Activated CD8-positive, alpha-beta memory T cell treated with anti-CD3 and anti-CD28 coated beads for 1 hour (primary cell): ENCODE results near the gene CRB1.

Source experiments
- DNase-seq, 2 donors: peaks; one replicate each; pipeline ENCODE4 v3.0.0-alpha.2; 2020; ENCODE audit warnings: low read depth in 1 of 2; ENCODE audit errors: extremely low read depth in 1 of 2

The CRB1 gene

DNA sequence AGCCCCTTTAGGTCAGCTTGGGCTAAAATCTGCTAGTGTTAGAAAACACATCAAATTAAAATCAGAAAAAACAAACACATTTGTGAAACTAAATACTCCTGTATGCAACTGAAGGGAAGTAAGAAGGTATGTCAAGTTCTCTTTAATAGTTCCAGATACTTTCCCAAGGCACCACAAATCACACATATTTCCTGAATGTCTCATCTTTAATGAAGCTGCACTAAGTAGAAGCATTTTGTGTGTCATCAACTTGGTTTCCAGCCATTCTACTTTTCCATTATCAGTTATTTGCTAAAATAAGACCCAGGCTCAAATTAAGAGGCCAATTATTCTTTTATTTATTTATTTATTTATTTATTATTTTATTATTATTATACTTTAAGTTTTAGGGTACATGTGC, 34.7 kb downstream of the CRB1 start:
- no peak for DNase-seq

DNA sequence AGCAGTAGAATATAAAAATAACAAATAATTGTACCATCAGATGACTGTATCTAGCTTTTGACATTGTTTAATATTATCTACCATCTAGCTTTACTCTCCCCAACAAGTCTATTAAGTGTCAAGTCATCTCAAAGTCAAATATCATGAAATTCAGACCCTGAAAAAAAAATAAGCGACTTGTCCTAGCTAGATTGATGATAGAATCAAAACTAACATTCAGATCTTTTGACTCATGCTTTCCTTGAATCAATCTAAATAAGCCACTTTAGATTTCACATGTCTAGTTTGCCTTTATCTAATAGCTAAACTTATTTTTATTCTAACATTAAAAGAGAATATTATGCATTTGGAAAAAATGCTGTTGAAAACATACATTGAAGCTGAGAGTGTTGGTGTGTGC, 35.4 kb downstream of the CRB1 start:
- DNase-seq: no peak

DNA sequence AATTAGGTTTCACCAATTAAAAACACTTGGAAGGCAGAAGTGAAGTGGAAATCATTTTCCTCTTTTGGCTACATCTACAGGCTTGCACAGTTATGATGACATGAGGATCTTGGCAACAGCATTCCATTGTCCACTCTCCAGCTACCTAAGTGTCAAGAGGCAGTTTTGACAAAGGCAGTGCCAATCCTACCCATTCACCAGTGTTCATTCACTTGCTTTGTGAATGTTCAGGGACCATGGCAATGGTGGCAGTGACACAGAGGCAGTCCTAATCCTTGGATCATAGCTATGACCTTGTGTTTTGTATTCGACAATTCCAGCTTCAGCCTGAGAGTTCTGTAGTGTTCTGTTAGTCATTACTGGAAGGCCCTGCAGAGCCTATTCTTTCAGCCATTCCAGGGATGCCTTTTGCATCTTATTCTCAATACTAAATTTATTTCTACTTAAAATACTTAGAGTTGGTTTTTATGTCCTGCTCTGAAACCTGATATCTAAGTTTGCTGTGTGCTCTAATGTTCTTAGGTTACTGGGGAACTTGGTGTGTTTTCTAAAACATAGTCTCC, 36.7 kb downstream of the CRB1 start:
- no peak for DNase-seq

DNA sequence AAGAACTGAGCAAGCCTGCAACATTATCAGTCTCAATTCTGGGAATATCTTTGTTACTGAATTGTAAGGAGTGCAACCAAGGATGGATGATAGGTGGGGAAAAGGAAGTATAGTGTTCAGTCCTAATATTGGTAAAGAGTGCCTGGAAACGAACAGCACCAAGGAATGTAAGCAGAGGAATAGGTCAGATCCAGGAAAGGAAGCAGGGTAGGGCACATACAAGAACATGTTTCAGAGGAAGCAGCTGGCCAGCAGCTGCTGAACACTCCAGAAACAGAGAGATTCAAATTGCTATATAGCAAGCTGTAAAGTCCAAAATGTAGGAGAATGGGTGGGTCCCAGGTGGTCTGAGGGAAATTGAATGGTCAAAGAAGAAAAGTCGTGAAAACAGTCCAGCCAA, 37.9 kb downstream of the CRB1 start:
- no peak for DNase-seq

DNA sequence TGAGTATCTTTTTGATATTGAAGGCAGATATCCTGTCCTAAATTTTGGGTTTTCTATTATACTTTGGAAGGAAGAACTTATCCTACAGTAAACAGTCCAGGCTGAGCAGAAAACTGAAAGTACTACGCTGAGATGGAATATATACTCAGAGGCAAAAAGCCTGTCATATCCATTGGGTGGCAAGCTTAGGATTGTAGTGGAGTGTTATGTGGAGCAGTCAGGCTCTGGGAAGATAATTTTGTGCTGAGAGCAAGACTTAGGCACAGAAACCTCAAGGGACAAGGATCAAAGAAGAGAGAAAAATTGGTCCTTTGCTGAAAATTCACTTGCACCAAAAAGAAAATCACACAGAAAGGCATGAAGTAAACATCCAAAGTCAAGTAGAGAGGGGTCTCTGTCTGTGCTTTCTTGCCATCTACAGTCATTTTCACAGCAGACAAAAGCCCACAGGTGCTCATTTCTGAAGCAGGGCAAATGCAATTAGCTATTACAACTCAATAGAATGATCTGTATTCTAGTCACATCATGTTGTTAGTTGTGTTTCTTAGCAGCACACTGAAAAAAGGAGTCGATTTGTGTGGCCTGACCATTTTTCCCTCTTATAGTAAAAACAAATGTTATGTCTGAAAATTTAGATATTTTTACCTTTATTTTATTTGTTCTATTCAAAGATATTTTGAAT, 38.5 kb downstream of the CRB1 start:
- no peak for DNase-seq

DNA sequence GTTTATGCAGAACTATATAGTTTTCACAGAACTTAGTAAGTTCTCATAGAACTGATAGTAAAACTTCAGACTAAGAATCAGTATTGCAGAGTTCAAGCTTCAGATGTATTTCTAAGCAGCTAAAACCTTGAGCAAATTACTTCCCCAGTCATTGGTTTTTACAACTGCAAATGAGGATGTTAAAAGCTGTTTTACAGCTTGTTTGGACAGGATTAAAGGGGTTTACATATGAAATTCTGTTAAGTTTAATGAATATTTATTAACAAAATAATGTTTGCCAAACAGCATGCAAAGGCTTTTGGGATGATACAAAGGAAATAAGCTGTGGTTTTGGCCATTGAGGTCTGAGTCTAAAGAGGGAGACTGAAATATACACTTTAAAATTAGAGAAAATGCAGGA, 39.1 kb downstream of the CRB1 start:
- DNase-seq: no peak

DNA sequence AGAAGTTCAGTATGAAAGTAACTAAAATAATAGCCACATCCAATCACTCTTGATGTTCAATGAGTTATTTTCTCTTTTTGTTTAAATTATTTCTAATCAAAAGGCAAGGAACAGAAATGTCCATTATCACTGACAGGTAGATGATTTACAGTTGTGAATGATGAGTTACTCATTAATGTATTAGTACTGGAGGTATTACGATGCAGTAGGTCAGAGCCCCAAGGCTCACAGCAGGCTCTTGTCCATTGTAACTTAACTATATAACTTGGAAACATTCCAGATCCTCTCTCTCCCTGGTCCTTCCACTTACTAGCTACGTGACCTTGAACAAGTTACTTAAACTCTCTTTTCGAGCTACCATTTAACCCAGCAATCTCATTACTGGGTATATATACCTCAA, 39.5 kb downstream of the CRB1 start:
- no peak for DNase-seq

DNA sequence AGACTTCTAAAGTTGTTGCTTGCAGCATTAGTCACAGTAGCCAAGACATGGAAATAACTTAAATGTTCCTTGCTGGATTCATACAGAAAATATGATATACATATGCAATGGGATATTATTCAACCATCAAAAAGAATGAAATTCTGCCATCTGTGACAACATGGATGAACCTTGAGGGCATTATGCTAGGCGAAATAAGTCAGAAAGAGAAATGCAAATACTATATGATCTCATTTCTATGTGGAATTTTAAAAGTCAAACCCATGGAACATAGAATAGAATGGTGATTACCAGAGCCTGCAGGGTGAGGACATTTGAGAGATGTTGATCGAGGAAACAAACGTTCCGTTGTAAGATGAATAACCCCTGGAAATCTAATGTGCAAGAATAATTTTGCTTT, 43.0 kb downstream of the CRB1 start:
- no peak for DNase-seq

DNA sequence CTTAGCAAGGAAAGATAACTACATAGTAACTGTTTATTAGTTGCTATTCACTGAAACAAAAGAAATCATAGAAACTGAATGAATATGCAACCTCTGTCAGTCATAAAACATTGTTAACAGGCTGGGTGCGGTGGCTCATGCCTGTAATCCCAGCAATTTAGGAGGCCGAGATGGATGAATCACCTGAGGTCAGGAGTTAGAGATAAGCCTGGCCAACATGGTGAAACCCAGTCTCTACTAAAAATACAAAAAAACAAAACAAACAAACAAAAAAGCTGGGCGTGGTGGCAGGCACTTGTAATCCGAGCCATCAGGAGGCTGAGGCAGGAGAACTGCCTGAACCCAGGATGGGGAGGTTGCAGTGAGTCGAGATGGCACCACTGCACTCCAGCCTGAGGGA, 44.1 kb downstream of the CRB1 start:
- DNase-seq: no peak

DNA sequence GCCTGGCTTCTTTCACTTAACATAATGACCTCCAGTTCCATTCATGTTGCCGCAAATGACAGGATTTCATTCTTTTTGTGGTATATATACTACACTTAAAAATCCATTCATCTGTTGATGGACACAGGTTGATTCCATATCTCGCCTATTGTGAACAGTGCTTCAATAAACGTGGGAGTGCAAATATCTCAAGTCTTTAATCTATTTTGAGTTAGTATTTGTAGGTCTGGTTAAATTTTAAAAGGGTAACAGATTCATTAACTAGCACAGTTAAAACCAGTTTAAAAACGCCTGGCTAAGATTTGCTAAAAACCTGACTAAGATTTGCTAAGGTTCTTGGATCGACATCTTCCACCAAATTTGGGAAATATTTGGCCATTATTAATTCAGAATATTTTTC, 45.7 kb downstream of the CRB1 start:
- DNase-seq: no peak

DNA sequence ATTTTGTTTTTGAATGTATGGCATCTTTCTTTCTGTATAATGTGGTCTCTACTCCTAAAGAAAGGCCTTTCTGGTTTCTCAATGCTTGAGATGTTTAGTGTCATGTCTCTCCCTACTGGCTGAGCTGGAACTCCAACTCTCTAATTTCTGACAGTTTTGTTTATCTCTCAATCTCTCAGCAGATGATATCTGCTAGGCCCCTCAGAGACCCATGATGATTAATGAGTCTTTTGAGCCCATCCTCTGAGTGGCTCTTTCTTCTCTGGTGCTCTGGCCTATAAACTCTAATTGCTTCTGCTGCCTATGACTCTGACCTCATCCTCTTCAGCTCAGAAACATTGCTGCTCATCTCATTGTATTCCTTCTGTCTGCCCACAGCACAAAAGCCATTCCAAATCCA, 46.6 kb downstream of the CRB1 start:
- no peak for DNase-seq

DNA sequence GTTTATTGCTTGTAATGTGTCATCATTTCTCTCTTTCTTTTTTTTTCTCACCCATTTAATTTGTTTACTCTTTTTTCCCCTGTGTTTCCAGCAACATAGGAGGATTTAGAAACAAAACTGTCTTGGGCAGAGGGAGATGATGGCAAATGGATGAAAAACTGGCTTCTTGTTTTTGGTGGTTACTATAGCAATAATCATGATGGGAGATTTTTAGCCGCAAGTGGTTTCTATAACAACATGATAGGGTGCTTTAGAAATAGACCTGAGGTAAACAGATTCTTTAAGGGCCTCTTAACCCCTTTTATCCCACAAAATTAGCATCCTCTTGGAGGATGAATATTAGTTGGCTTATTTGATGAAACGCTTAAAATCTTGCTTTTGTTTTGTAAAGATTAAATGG, 51.6 kb downstream of the CRB1 start:
- DNase-seq: no peak

DNA sequence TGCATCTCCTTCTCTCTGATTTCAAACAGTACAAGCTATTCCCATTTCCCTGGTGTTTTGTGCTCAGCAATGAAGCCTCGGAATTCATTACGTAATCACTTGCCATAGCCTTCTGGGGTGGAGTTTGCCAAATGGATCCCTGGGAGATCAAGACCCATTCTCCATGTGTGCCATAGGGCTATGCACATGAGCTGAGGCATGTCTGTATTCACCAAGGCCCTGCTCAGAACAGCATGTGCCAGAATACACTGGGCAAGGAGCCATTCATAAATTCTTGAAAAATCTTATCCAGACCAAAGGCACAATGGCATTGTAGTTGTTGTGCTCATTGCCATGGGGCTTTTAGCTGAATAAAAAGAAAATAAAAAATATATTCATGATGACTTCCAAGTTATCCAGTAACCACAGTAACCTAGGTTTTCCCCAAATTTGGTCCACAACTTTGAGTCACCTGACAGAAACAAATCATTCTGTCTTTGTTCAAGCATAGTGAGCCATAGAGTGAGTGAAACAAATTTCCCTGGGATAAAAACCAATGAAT, 53.0 kb downstream of the CRB1 start:
- DNase-seq: no peak

DNA sequence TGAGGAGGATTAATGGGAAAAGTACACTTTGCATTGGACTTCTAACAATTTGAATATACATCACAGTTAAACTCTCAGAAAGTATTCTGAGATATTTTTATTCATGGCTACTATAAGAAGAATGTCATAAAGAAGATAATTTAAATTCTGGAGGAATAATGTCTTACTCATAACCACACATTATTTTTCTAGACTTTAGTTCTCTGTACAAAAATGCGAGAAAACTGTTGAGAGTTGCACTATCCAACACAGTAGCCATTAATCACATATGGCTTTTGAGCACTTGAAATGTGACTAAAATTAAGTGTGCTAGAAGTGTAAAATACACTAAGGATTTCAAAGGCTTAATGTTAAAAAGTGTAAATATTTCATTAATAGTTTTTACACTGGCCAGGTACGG, 53.8 kb downstream of the CRB1 start:
- no peak for DNase-seq

DNA sequence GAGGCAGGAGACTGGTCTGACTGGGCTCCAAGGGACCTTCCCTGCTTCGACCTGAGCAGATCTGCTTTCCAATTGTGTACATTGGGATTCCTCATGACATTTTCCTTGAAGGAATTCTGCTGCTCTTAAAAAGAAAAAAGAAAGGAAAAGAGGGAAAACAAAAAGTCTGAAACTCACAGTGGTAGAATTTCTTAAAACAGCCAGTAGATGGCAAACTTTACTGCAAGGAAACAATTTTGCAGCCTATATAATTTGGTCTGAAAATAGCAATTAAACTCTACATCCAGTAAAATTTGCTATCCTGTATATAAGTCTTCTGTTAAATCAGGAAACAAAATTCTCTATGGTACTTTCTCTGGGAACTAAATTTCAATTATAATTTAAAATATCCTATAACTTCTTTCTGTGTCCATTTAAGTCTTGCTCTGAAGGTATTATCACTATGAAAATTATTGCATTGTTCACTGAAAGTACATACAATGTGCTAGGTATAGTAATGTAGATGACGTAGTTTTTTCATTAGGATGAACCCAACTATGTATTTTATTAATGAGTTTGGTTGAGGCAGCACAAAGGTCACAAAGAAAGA, 59.8 kb downstream of the CRB1 start:
- DNase-seq: no peak

DNA sequence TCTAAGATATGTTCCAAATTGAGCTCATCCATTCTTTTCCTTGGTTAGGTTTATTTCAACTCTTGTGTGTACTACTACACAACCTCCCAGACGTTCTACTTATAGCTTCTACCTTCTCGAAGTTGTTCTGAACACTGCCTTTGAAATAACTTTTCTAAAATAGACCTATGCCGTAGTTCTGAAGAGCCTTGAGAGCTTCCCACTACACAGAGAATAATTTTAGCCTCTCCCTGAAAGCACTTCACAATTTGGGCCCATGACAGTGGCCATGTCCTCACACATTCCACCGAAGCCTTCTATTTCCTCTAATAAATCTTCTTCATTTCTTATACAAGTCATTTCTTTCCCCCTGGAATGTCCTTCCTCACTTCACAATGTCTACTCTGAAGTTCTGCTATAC, 62.2 kb downstream of the CRB1 start:
- no peak for DNase-seq

DNA sequence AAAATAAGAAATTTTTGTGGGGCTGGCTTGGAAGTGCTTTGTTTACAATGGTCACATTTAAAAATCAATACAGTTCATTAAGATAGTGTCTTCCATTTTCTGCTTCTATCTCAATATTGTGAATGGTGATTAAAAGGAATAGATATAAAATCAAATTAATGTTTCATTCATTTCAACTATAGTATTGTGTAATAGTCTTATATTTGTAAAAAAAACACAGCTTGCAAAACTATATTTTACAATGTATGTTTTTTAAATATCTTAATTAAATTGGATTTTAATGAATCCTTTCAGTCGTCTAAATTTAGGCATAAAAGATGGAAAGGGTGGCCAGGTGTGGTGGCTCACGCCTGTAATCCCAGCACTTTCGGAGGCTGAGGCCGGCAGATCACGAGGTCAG, 63.5 kb downstream of the CRB1 start:
- no peak for DNase-seq

DNA sequence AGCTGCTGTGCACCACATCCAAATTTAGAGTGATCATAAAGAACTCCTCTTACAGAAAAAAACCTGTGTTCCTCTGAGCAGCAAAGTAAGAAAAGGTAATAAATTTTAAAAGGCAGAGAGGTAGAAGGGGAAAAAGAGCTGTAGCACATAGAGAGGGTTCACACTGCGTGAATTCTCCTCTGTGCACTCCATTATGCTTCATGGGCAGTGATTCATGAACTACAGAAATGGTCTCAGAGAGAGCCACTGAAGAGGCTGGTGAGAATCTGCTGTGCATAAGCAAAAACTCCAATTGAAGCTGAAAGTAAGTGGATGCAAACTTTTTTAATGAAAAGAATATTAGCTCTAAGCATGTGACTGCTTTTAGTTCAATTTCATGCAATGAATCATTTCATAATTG, 65.0 kb downstream of the CRB1 start:
- no peak for DNase-seq

DNA sequence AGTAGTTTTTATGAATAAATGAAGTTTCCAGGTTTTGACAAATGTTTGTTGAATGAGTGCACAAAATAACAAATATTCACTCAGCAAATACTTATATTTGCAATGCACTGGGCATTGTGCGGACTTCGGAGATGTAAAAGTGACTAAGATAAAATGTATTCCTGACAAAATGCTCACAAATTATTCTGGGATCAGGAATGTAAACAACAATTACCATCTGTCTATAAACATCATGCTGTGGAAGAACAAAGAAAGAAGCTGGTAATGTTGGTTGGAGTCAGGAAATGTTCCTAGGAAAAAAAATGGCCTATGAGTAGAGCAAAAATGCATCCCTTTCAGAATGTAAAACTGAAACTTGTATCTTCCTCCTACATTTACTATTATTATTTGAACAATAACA, 68.5 kb downstream of the CRB1 start:
- DNase-seq: no peak

DNA sequence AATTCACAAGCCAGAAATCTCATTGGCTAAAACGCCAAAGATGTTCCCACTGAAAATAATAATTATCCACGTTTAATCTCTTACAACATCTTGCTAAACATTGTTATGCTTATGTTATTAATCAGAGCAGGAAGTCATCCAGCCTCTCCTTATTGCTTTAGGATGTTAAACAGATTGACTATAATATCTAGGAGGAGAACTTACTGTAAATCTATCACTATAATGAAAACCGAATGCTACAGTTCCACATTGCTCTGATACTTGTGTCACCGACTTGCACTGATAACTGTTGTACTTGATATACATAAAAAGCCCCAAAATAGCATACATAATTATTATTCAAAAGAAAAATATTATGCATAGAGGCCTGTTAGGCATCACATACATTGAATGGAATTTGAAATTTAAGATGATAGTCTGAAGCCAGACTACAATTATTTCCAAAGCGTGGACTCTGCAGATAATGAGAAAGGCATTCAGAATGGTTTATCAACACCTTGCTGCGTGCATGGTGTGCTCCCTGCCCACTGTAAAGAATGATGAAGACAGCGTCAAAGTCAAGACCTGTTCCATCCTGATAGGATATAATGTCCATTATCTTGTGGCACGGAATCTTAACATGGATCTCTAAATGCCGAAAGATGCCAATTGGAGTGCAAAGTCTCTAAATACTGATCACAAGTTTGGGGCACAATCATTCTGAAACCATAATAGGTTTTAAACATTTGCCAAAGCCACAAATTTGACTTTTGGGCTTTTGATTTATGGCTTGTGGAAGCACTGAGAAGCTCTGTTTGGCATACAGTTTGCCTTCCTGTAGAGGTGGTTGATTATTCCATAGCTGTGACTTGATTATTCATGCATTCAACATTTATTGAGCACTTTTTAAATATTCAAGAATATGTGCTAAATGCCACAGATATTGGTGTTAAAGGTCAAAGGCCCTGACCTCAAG, 71.3 kb downstream of the CRB1 start:
- no peak for DNase-seq

DNA sequence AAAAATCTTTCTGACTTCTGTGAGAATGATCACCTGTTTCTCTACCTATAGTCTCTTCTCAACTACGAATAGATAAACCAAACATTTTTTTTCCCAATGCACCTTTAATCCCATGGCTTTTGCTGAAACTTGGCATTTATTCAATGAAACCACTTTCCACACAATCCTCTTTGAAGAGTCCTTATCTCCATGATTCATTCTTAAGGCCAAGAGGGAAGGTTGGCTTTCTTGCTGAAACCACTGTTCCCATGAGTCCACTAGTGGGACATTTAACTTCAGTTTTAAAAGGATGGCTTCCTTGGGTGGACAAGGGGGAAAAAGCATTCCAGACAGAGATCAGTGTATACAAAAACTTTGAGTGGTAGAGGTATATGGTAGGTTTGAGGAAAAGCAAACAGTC, 73.6 kb downstream of the CRB1 start:
- DNase-seq: no peak
